PC-9 (cell line): Measurements from ENCODE around the gene KDM4B. TPM values are rescaled to one million over a fixed set of nuclear protein-coding genes. Genes with fewer than 3 reads are reported as not detected.

ENCODE experiments used
- BruUV-seq: library from RNA; stranded (reverse); fragments of 400-500 nt; replicated peaks from 2 replicates; lab custom pipeline; 2021; lab: Mats Ljungman, UMichigan
- CTCF ChIA-PET: fragments of 300-600 bp; sonication (Branson Sonifier 250); formaldehyde crosslinking; loops from one replicate; lab custom pipeline; 2022; ENCODE audit warnings: antibody characterized with exemption; lab: Charles Lee
- POLR2A ChIA-PET: fragments of 300-600 bp; sonication (Branson Sonifier 250); formaldehyde crosslinking; loops from one replicate; lab custom pipeline; 2022; ENCODE audit warnings: antibody characterized with exemption; ENCODE audit not compliant: unreplicated experiment; lab: Charles Lee
- DNase-seq, 2 experiments: peaks; one replicate each; pipeline versions ENCODE4 v3.0.0 to v3.0.0-alpha.2; 2015 to 2022; ENCODE audit warnings: mixed read lengths in 1 of 2
- H2AFZ ChIP-seq: fragments of 200-600 bp; sonication (generic); 2 replicates; pipeline ENCODE4 v1.8.1; 2017; ENCODE audit warnings: antibody characterized with exemption
- H3F3A ChIP-seq: fragments of 200-600 bp; sonication (generic); 2 replicates; pipeline ENCODE4 v1.8.1; 2017; ENCODE audit warnings: antibody characterized with exemption, mild to moderate bottlenecking, low read depth; ENCODE audit not compliant: insufficient read depth
- H3K27ac ChIP-seq: fragments of 200-600 bp; sonication (generic); 2 replicates; pipeline ENCODE4 v1.6.1; 2016; ENCODE audit warnings: mixed run types
- H3K27me3 ChIP-seq: fragments of 200-600 bp; sonication (generic); 2 replicates; pipeline ENCODE4 v1.6.1; 2016; ENCODE audit warnings: low read depth, mixed run types; ENCODE audit not compliant: insufficient read depth
- H3K36me3 ChIP-seq: fragments of 200-600 bp; sonication (generic); 2 replicates; pipeline ENCODE4 v1.6.1; 2016; ENCODE audit warnings: low read depth, mixed run types
- H3K4me1 ChIP-seq: fragments of 200-600 bp; sonication (generic); replicated peaks from 2 replicates; pipeline ENCODE4 v1.6.1; 2016; ENCODE audit warnings: mixed run types; ENCODE audit not compliant: insufficient read depth
- H3K4me2 ChIP-seq: fragments of 200-600 bp; sonication (generic); 2 replicates; pipeline ENCODE4 v1.6.1; 2017; ENCODE audit warnings: mixed run types
- H3K4me3 ChIP-seq: fragments of 200-600 bp; sonication (generic); 2 replicates; pipeline ENCODE4 v1.6.1; 2016; ENCODE audit warnings: mixed run types
- H3K79me2 ChIP-seq: fragments of 200-600 bp; sonication (generic); 2 replicates; pipeline ENCODE4 v1.6.1; 2017; ENCODE audit warnings: low read depth, mixed run types
- H3K9me2 ChIP-seq: fragments of 200-600 bp; sonication (generic); 2 replicates; pipeline ENCODE4 v1.8.1; 2017; ENCODE audit warnings: mild to moderate bottlenecking; ENCODE audit not compliant: insufficient read depth
- H3K9me3 ChIP-seq: fragments of 200-600 bp; sonication (generic); 2 replicates; pipeline ENCODE4 v1.8.1; 2016; ENCODE audit warnings: low read depth; ENCODE audit not compliant: insufficient read depth
- H4K20me1 ChIP-seq: fragments of 200-600 bp; sonication (generic); 2 replicates; pipeline ENCODE4 v1.8.1; 2017; ENCODE audit not compliant: insufficient read depth
- CTCF ChIP-seq: fragments of 200-600 bp; sonication (generic); conservative IDR thresholded peaks from 2 replicates; pipeline ENCODE4 v1.6.1; 2017; ENCODE audit warnings: mixed run types, antibody characterized with exemption, mild to moderate bottlenecking, moderate library complexity
- EZH2 ChIP-seq: fragments of 200-600 bp; sonication (generic); IDR thresholded peaks from 2 replicates; pipeline ENCODE4 v1.8.0; 2017; ENCODE audit warnings: antibody characterized with exemption, low read depth
- intact Hi-C: fragments of 100-400 bp; cut with micrococcal nuclease; formaldehyde crosslinking; loops from one replicate; pipeline ENCODE4 v1.10.0; 2022; ENCODE audit not compliant: unreplicated experiment
- total RNA-seq: library from RNA; stranded (reverse); gene quantifications from 2 replicates; pipeline ENCODE4 v1.2.3, GENCODE V29; 2021

KDM4B gene
- total RNA-seq, 1 experiment from 2014 or later: 19.5 TPM

DNA sequence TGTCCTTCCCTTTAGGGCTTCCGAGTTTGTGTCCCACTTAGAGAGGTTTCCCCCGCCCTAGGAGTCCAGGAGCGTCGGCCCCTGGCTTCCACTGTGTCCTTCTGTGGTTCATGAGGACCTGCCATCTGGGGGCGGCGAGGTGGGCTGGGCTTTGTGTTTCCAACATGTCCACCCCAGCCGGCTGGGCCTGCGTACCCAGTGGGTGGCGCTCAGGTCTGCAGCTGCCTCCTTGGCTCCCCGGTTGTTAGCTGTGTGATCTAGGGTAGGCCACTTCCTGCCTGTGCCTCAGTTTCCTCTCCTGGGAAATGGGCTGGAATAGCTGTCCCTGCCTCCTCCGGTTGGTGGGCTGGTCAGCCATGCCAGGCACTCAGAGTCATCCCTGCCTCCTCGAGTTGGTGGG lies 28.4 kb downstream of the KDM4B start:
- Histone ChIP-seq H3K9me2 (no peaks in the 10 kb centered on the region), H3K4me2 (no peak overlapping the region), H3K9me3 (no peaks in the 10 kb centered on the region), H3F3A (peaks cover 10% of the 10 kb centered on the region; the same call in 1 of the 2 replicates), H3K79me2 (no peaks in the 10 kb centered on the region; the same call in 1 of the 2 replicates), H3K27ac (no peak overlapping the region), H2AFZ (no peak overlapping the region), H3K4me3 (no peak overlapping the region), H3K4me1 (peaks cover 9% of the 10 kb centered on the region), H3K27me3 (no peaks in the 10 kb centered on the region), H3K36me3 (no peaks in the 10 kb centered on the region), H4K20me1 (no peaks in the 10 kb centered on the region)
- DNase-seq: no peak
- ChIA-PET CTCF (interaction anchor here (0.6 kb wide), 1 partner anchor 8 kb away, joined by 5 read pairs; no protein-coding TSS in a partner anchor), POLR2A (no interaction called here)
- TF ChIP-seq EZH2 (no peak), CTCF (no peak)
- BruUV-seq: no TSS peak
- intact Hi-C loops: no loop called here

DNA sequence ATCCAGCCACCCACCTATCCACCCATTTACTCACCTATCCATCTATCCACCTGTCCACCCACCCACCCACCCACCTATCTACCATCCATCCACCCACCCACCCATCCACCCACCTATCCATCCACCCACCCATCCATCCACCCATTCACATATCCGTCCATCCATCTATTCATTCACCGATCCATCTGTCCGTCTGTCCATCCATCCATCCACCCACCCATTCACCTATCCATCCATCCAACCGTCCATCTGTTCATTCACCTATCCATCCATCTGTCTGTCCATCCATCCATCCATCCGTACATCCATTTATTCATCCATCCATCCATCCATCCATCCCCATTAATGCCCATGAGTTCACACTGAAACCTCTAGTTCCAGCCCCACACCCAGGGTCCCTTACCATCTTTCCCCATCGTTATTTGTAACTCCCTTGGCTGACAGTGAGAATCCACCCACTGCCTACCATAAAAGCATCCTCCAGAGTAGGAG lies 31.3 kb downstream of the KDM4B start:
- Histone ChIP-seq H3K4me2 (no peak overlapping the region), H3K4me3 (no peak overlapping the region), H3K36me3 (no peaks in the 10 kb centered on the region), H4K20me1 (no peaks in the 10 kb centered on the region), H3K9me2 (no peaks in the 10 kb centered on the region), H3K27ac (no peak overlapping the region), H2AFZ (no peak overlapping the region), H3F3A (peaks cover 19% of the 10 kb centered on the region; the same call in 1 of the 2 replicates), H3K9me3 (no peaks in the 10 kb centered on the region), H3K79me2 (peaks cover 13% of the 10 kb centered on the region), H3K4me1 (peaks cover 18% of the 10 kb centered on the region), H3K27me3 (no peaks in the 10 kb centered on the region)
- DNase-seq: no peak
- ChIA-PET POLR2A (no interaction called here), CTCF (interaction anchor here (0.6 kb wide), 1 partner anchor 430 kb away, joined by 3 read pairs; no protein-coding TSS in a partner anchor)
- intact Hi-C loops: no loop called here
- TF ChIP-seq EZH2: no peak
- TF ChIP-seq CTCF: no peak
- BruUV-seq: no TSS peak

DNA sequence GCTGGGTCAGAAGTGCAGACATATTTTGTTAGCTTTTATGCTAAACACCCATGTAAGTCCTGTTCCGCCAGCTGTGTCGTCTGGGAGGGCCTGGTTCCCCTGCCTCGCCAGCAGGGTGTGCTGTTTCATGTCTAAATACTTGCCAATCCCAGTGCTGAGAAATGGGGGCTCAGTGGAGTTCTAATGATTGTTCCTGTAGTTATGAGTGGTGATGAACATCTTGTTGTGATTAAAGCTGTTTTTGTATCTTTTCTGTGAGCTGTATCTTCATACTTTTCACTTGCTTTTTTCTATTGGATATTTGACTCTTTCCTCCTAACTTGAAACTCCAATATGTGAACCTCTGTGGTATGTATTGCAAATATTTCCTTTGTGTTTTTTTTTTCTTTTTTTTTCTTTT lies 32.7 kb downstream of the KDM4B start:
- H4K20me1 ChIP-seq: no peaks in the 10 kb centered on the region
- TF ChIP-seq CTCF: peak; percentile 76
- no peak for TF ChIP-seq EZH2
- H3K4me1 ChIP-seq: peaks cover 18% of the 10 kb centered on the region
- peak overlapping the region; percentile 89 for H3K27ac ChIP-seq
- CTCF ChIA-PET: interaction anchor here (0.8 to 1.7 kb wide), 2 partner anchors 22 to 27 kb away, joined by 4 to 16 read pairs; no protein-coding TSS in a partner anchor
- no peaks in the 10 kb centered on the region for H3K9me3 ChIP-seq
- H3K27me3 ChIP-seq: no peaks in the 10 kb centered on the region
- H3K4me3 ChIP-seq: peak overlapping the region; percentile 21; the same call in 1 of the 2 replicates
- no TSS peak for BruUV-seq
- intact Hi-C loops: no loop called here
- POLR2A ChIA-PET: interaction anchor here (0.7 kb wide), 1 partner anchor 686 kb away, joined by 19 read pairs; no protein-coding TSS in a partner anchor
- H3F3A ChIP-seq: peaks cover 19% of the 10 kb centered on the region; the same call in 1 of the 2 replicates
- peak overlapping the region; percentile 88 for H3K4me2 ChIP-seq
- peak; percentile 12 to 51 for DNase-seq
- 0 out of 2 replicates have a peak overlapping the region, but pooled peaks have one; percentile 61 for H2AFZ ChIP-seq
- H3K36me3 ChIP-seq: no peaks in the 10 kb centered on the region
- no peaks in the 10 kb centered on the region for H3K9me2 ChIP-seq
- peaks cover 13% of the 10 kb centered on the region for H3K79me2 ChIP-seq
